ENCODE results near the gene HLCS. TPM values are rescaled to one million over a fixed set of nuclear protein-coding genes. Genes with fewer than 3 reads are reported as not detected.

Gene HLCS
- total and polyA plus RNA-seq, 2 donors (not counting 3 experiments of a cell fraction or from before 2014, with no cell fraction given) = 6.7 to 17.2 TPM

DNA sequence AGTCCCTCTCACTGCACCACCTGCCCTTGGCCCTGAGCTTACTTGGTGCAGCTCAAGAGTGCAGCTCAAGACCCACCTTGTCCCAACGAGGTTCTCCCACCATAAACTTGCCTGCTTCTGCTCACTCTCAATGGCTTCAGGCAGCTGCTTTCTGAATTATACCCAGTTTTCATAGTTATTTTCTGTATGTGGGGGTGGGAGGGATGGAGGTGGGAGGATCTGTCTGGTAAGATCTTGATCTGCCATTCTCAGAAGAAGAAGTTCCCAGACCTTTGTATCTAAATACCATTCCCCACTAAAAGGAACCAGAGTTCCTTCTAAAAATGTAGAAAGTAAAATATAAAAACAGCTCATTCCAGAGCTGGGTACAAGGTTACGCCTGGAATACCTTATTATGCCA lies 156.0 kb downstream of the HLCS start:
- H3K4me2 ChIP-seq (ENCODE audit: insufficient read depth, low read length) = no peak overlapping the region
- no peak overlapping the region for H3K4me3 ChIP-seq (replicated peaks in 1 of 3; ENCODE audit: insufficient read depth in 1 of 3, low read depth in 1 of 3, low read length in 3 of 3)
- ChIA-PET POLR2A (no interaction called here), CTCF (interaction anchor here (0.9 to 1.1 kb wide), 4 partner anchors 26 to 180 kb away, joined by 3 read pairs; no protein-coding TSS in a partner anchor)
- intact Hi-C loops (cut with micrococcal nuclease) (no loop called here), dilution Hi-C loops (cut with MboI; ENCODE audit: extremely low pct_ligation_motif_present, low sequenced_read_pairs) (no loop called here)
- FAIRE-seq (no peak), DNase-seq (ENCODE audit: low read depth, low spot score) (no peak)
- no peaks in the 10 kb centered on the region for H3K36me3 ChIP-seq (ENCODE audit: control insufficient read depth in 2 of 2, extremely low read depth in 1 of 2, insufficient read depth in 2 of 2, low read length in 2 of 2)
- no peaks in the 10 kb centered on the region for H3K27me3 ChIP-seq (ENCODE audit: control insufficient read depth in 2 of 2, insufficient read depth in 2 of 2, low read length in 2 of 2)
- no peaks in the 10 kb centered on the region for H3K9me1 ChIP-seq (replicated peaks; ENCODE audit: control insufficient read depth, extremely low read depth, insufficient read depth, low read length)
- H3K9ac ChIP-seq (replicated peaks; ENCODE audit: extremely low read depth, insufficient read depth, low read length) = no peak overlapping the region
- TF ChIP-seq MYC (IDR thresholded peaks at IDR 0.05; ENCODE audit: low read depth, low read length) (no peak), EZH2 (IDR thresholded peaks at IDR 0.05; ENCODE audit: borderline replicate concordance, low read depth, low read length, severe bottlenecking) (no peak), GATA2 (IDR thresholded peaks at IDR 0.05; ENCODE audit: insufficient read depth, insufficient read length, low read depth, low read length) (no peak), JUN (IDR thresholded peaks at IDR 0.05; ENCODE audit: borderline replicate concordance, insufficient read depth, insufficient read length, low read depth) (no peak), POLR2AphosphoS5 (IDR thresholded peaks at IDR 0.05; ENCODE audit: insufficient read depth, low read depth, low read length) (no peak), POLR2A (IDR thresholded peaks at IDR 0.05; ENCODE audit: low read depth, low read length) (no peak), FOS (IDR thresholded peaks at IDR 0.05; ENCODE audit: borderline replicate concordance, insufficient read depth, low read length) (no peak)
- TF ChIP-seq, protein P1, sequence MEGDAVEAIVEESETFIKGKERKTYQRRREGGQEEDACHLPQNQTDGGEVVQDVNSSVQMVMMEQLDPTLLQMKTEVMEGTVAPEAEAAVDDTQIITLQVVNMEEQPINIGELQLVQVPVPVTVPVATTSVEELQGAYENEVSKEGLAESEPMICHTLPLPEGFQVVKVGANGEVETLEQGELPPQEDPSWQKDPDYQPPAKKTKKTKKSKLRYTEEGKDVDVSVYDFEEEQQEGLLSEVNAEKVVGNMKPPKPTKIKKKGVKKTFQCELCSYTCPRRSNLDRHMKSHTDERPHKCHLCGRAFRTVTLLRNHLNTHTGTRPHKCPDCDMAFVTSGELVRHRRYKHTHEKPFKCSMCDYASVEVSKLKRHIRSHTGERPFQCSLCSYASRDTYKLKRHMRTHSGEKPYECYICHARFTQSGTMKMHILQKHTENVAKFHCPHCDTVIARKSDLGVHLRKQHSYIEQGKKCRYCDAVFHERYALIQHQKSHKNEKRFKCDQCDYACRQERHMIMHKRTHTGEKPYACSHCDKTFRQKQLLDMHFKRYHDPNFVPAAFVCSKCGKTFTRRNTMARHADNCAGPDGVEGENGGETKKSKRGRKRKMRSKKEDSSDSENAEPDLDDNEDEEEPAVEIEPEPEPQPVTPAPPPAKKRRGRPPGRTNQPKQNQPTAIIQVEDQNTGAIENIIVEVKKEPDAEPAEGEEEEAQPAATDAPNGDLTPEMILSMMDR (IDR thresholded peaks at IDR 0.05; ENCODE audit: extremely low read depth in 1 of 2, insufficient read depth in 1 of 2, low read depth in 1 of 2, low read length in 2 of 2) = no peak
- TF ChIP-seq, protein P2, sequence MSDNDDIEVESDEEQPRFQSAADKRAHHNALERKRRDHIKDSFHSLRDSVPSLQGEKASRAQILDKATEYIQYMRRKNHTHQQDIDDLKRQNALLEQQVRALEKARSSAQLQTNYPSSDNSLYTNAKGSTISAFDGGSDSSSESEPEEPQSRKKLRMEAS (IDR thresholded peaks at IDR 0.05; ENCODE audit: insufficient read depth, insufficient read length) = no peak
- H3K79me2 ChIP-seq (ENCODE audit: control insufficient read depth, insufficient read depth, low read length) = no peaks in the 10 kb centered on the region
- H4K20me1 ChIP-seq (replicated peaks; ENCODE audit: control insufficient read depth, extremely low read depth, insufficient read depth, low read length) = no peaks in the 10 kb centered on the region
- H3K4me1 ChIP-seq (ENCODE audit: control insufficient read depth, extremely low read depth, insufficient read depth, low read length) = no peaks in the 10 kb centered on the region
- H2AFZ ChIP-seq (ENCODE audit: low read depth, low read length) = no peak overlapping the region
- no peaks in the 10 kb centered on the region for H3K9me3 ChIP-seq (replicated peaks; ENCODE audit: control insufficient read depth, insufficient read depth, low read length)
- no TSS peak for BruUV-seq (replicated peaks)
- no peak overlapping the region for H3K27ac ChIP-seq (ENCODE audit: insufficient read depth, low read depth, low read length)

All from endothelial cell of umbilical vein (primary cell).